Measurements from ENCODE around the gene ADGRV1.

Gene ADGRV1

GRCh38 chr5:91207248-91207647 lies 648.7 kb downstream of the ADGRV1 start:
- no peak for DNase-seq (ENCODE audit: extremely low read depth, low read depth)
- no peak for TF ChIP-seq CTCF (IDR thresholded peaks at IDR 0.05; ENCODE audit: low read depth, low read length)

GRCh38 chr5:91211997-91212713 lies 653.6 kb downstream of the ADGRV1 start:
- no peak for TF ChIP-seq CTCF (IDR thresholded peaks at IDR 0.05; ENCODE audit: low read depth, low read length)
- no peak for DNase-seq (ENCODE audit: extremely low read depth, low read depth)

- no peak for TF ChIP-seq CTCF (IDR thresholded peaks at IDR 0.05; ENCODE audit: low read depth, low read length)
- DNase-seq (ENCODE audit: extremely low read depth, low read depth) = peak; percentile 88
These were observed 654.1 kb downstream of the ADGRV1 start for GRCh38 chr5:91212714-91213092.

Data from AG09319 (cell line).